PC-3 (cell line): ENCODE measurements around the gene ARHGEF28.

Experiments used
- EZH2 ChIP-seq: fragments of 300-600 bp; sonication (generic); IDR thresholded peaks from one replicate; pipeline ENCODE4 v1.6.1; 2017; ENCODE audit warnings: antibody characterized with exemption, mild to moderate bottlenecking, low read length; ENCODE audit not compliant: unreplicated experiment
- EZH2phosphoT487 ChIP-seq: fragments of 300-600 bp; sonication (generic); IDR thresholded peaks from 2 replicates; pipeline ENCODE4 v1.6.1; 2018; ENCODE audit warnings: mild to moderate bottlenecking, antibody characterized with exemption, low read length, borderline replicate concordance
- TF ChIP-seq, protein P1 (sequence below): fragments of 300-600 bp; sonication (generic); conservative IDR thresholded peaks from 2 replicates; pipeline ENCODE4 v1.5.1; 2017; ENCODE audit warnings: antibody characterized with exemption, low read depth, mild to moderate bottlenecking, low read length

DNA sequence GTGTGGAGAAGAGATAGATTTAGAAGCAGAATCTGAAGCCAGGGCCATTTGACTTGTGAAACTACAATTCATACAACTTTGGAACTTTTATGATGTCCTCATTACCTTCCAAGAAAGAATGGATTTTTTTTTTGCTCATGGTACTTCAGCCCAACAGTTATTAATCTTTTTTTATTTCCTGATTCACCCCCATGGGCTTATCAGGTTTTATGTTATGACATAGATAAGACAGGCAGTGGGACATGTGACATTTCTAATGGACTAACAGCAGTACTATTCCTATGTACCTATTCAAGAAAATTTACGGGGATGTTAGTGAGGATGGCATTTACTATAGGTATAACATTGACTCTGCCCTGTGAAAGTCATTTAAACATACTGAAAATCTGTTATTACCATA lies 204.7 kb downstream of the ARHGEF28 start:
- TF ChIP-seq, protein P1, sequence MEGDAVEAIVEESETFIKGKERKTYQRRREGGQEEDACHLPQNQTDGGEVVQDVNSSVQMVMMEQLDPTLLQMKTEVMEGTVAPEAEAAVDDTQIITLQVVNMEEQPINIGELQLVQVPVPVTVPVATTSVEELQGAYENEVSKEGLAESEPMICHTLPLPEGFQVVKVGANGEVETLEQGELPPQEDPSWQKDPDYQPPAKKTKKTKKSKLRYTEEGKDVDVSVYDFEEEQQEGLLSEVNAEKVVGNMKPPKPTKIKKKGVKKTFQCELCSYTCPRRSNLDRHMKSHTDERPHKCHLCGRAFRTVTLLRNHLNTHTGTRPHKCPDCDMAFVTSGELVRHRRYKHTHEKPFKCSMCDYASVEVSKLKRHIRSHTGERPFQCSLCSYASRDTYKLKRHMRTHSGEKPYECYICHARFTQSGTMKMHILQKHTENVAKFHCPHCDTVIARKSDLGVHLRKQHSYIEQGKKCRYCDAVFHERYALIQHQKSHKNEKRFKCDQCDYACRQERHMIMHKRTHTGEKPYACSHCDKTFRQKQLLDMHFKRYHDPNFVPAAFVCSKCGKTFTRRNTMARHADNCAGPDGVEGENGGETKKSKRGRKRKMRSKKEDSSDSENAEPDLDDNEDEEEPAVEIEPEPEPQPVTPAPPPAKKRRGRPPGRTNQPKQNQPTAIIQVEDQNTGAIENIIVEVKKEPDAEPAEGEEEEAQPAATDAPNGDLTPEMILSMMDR, result no peak
- TF ChIP-seq EZH2phosphoT487 (no peak), EZH2 (no peak)
